HepG2 (cell line): Measurements from ENCODE around the gene USP34. TPM values are rescaled to one million over a fixed set of nuclear protein-coding genes. Genes with fewer than 3 reads are reported as not detected.

Source experiments
- ATAC-seq: fragments of 200-7000 bp; cut with Tn5 transposase; 3 replicates; pipeline ENCODE4 v1.9.1; 2020; ENCODE audit warnings: mild to moderate bottlenecking, moderate library complexity
- BruUV-seq: library from RNA; stranded (reverse); fragments of 400-500 nt; replicated peaks from 2 replicates; lab custom pipeline; 2021; lab: Mats Ljungman, UMichigan
- CTCF ChIA-PET: fragments of 300-600 bp; formaldehyde crosslinking; extraction: SDS; loops from one replicate; lab custom pipeline; 2021; ENCODE audit warnings: low total read pairs, inconsistent platforms, low intra/inter-chr PET ratio; lab: Yijun Ruan, JAX
- POLR2A ChIA-PET: fragments of 350-600 bp; sonication (Branson Sonifier 250); formaldehyde crosslinking; loops from one replicate; lab custom pipeline; 2020; ENCODE audit warnings: antibody characterized with exemption, inconsistent platforms; lab: Yijun Ruan, JAX
- DNase-seq: peaks from one replicate; pipeline ENCODE4 v3.0.0-alpha.2; 2015; ENCODE audit warnings: low spot score
- FAIRE-seq: peaks from 3 replicates; lab custom pipeline; 2011; peaks lifted over from hg19 to GRCh38; lab: Jason Lieb, UNC
- H2AFZ ChIP-seq: one replicate; pipeline ENCODE4 v1.6.1; 2011; ENCODE audit warnings: low read length, inconsistent platforms
- H3K27ac ChIP-seq: fragments of 300-600 bp; 3 replicates; pipeline ENCODE4 v1.8.0; 2011; ENCODE audit warnings: mixed run types, mild to moderate bottlenecking, mixed read lengths, low read length, inconsistent platforms; ENCODE audit not compliant: insufficient read depth; ENCODE audit errors: extremely low read length
- H3K27me3 ChIP-seq, 2 experiments: fragments of 200-600 bp in 1 of 2; 2 replicates in 1 of 2; 3 replicates in 1 of 2; pipeline versions ENCODE4 v1.6.0 to v1.8.0; 2011; ENCODE audit warnings: low read length in 2 of 2, mild to moderate bottlenecking in 2 of 2, moderate library complexity in 2 of 2, inconsistent platforms in 1 of 2; ENCODE audit not compliant: insufficient read depth in 2 of 2, control insufficient read depth in 1 of 2
- H3K36me3 ChIP-seq, 2 experiments: fragments of 200-600 bp in 1 of 2; replicated peaks in 1 of 2; 2 replicates in 1 of 2; 3 replicates in 1 of 2; pipeline versions ENCODE4 v1.5.1 to v1.8.0; 2011; ENCODE audit warnings: low read length in 2 of 2, inconsistent platforms in 1 of 2; ENCODE audit not compliant: insufficient read depth in 2 of 2, control insufficient read depth in 1 of 2
- H3K4me1 ChIP-seq: 2 replicates; pipeline ENCODE4 v1.5.1; 2012; ENCODE audit warnings: low read length, inconsistent platforms; ENCODE audit not compliant: insufficient read depth
- H3K4me2 ChIP-seq: 2 replicates; pipeline ENCODE4 v1.6.0; 2011; ENCODE audit warnings: low read depth, low read length, inconsistent platforms
- H3K4me3 ChIP-seq, 3 experiments: fragments of 200-600 bp in 1 of 3; sonication (generic), shearing (Covaris generic) in 1 of 3; replicated peaks in 1 of 3; 2 replicates each; pipeline ENCODE4 v1.5.1; 2011 to 2016; ENCODE audit warnings: low read length in 3 of 3, inconsistent platforms in 2 of 3, low read depth in 2 of 3, mild to moderate bottlenecking in 2 of 3, control low read depth in 1 of 3, mixed read lengths in 1 of 3; ENCODE audit not compliant: insufficient read depth in 1 of 3
- H3K79me2 ChIP-seq: one replicate; pipeline ENCODE4 v1.6.1; 2011; ENCODE audit warnings: low read length, inconsistent platforms; ENCODE audit not compliant: insufficient read depth
- H3K9ac ChIP-seq: 2 replicates; pipeline ENCODE4 v1.6.0; 2011; ENCODE audit warnings: mild to moderate bottlenecking, low read depth, low read length, inconsistent platforms; ENCODE audit not compliant: insufficient read depth
- H3K9me3 ChIP-seq: 2 replicates; pipeline ENCODE4 v1.5.1; 2012; ENCODE audit warnings: mild to moderate bottlenecking, low read length
- H4K20me1 ChIP-seq: 2 replicates; pipeline ENCODE4 v1.6.0; 2011; ENCODE audit warnings: inconsistent platforms, mild to moderate bottlenecking, low read length, moderate library complexity; ENCODE audit not compliant: insufficient read depth
- HNRNPK ChIP-seq: fragments of 200-400 bp; formaldehyde crosslinking; IDR thresholded peaks from 2 replicates; pipeline ENCODE4 v1.6.1; 2018; ENCODE audit warnings: low read length, low read depth, moderate library complexity, mild to moderate bottlenecking; ENCODE audit not compliant: poor library complexity, severe bottlenecking
- HNRNPUL1 ChIP-seq: fragments of 200-400 bp; formaldehyde crosslinking; IDR thresholded peaks from 2 replicates; pipeline ENCODE4 v1.6.1; 2017; ENCODE audit warnings: low read depth, mild to moderate bottlenecking, low read length, moderate library complexity
- HOXA9 ChIP-seq: sonication (generic); formaldehyde crosslinking; IDR thresholded peaks from 2 replicates; pipeline ENCODE4 v1.8.1; 2022; ENCODE audit warnings: missing genetic modification reagents, mild to moderate bottlenecking, moderate library complexity, borderline replicate concordance
- MTA3 ChIP-seq: sonication (generic); formaldehyde crosslinking; IDR thresholded peaks from 2 replicates; pipeline ENCODE4 v1.4.0; 2020; ENCODE audit warnings: missing genetic modification reagents
- MXD4 ChIP-seq: IDR thresholded peaks from 2 replicates; pipeline ENCODE4 v1.6.1; 2016; ENCODE audit warnings: mild to moderate bottlenecking, missing biosample characterization, missing genetic modification reagents
- RARA ChIP-seq: IDR thresholded peaks from 2 replicates; pipeline ENCODE4 v1.6.1; 2016; ENCODE audit warnings: missing genetic modification reagents, missing compliant biosample characterization
- SYNCRIP ChIP-seq: fragments of 200-400 bp; formaldehyde crosslinking; IDR thresholded peaks from 2 replicates; pipeline ENCODE4 v1.6.1; 2018; ENCODE audit warnings: mild to moderate bottlenecking, low read depth, low read length; ENCODE audit not compliant: insufficient read depth
- ZNF121 ChIP-seq: sonication (generic); formaldehyde crosslinking; IDR thresholded peaks from 2 replicates; pipeline ENCODE4 v1.5.0; 2020; ENCODE audit warnings: mild to moderate bottlenecking, missing genetic modification reagents
- ZNF280D ChIP-seq: sonication (generic); formaldehyde crosslinking; IDR thresholded peaks from 2 replicates; pipeline ENCODE4 v1.5.1; 2020; ENCODE audit warnings: mild to moderate bottlenecking, missing genetic modification reagents
- ZNF749 ChIP-seq: sonication (generic); formaldehyde crosslinking; IDR thresholded peaks from 2 replicates; pipeline ENCODE4 v1.8.0; 2022; ENCODE audit warnings: mild to moderate bottlenecking, missing genetic modification reagents, moderate library complexity, borderline replicate concordance
- WGBS: methylation state at CpG from one replicate; pipeline ENCODE4 v1.1.6; 2017; ENCODE audit warnings: low lambda C conversion rate; 5-methylcytosine and 5-hydroxymethylcytosine counted together
- in situ Hi-C: cut with HindIII; loops from 2 replicates; pipeline ENCODE4 v1.10.0; 2017; ENCODE audit warnings: low pct_unique_long_range_greater_than_20kb; ENCODE audit not compliant: extremely low pct_ligation_motif_present
- intact Hi-C: fragments of 100-400 bp; cut with micrococcal nuclease; formaldehyde crosslinking; loops from one replicate; pipeline ENCODE4 v1.10.0; 2022; ENCODE audit not compliant: unreplicated experiment
- polyA plus RNA-seq, 8 experiments: library from polyadenylated mRNA; depleted of rRNA in 3 of 8; stranded (reverse) in 7 of 8; unstranded in 1 of 8; fragments of >200 nt; fragmentation: Illumina TruSeq in 4 of 8; extraction: Trizol in 4 of 8; gene quantifications; 2 replicates each; pipeline versions ENCODE4 v1.2.1 to v1.2.3, GENCODE V29; 2011 to 2016; ENCODE audit warnings: low read depth in 4 of 8, missing spikeins in 1 of 8, mixed read lengths in 1 of 8; ENCODE audit not compliant: insufficient read depth in 1 of 8
- total RNA-seq, 5 experiments: library from RNA; depleted of rRNA; stranded (reverse); fragments of >200 nt; fragmentation: Illumina TruSeq; extraction: Trizol; gene quantifications; 2 replicates each; pipeline ENCODE4 v1.2.3, GENCODE V29; 2016; ENCODE audit warnings: low read depth in 1 of 5

Gene USP34
- total and polyA plus RNA-seq, 2 of the 13 experiments (the other 11 are each of a cell fraction or from before 2014, with no cell fraction given) = 99.2 to 100 TPM

DNA sequence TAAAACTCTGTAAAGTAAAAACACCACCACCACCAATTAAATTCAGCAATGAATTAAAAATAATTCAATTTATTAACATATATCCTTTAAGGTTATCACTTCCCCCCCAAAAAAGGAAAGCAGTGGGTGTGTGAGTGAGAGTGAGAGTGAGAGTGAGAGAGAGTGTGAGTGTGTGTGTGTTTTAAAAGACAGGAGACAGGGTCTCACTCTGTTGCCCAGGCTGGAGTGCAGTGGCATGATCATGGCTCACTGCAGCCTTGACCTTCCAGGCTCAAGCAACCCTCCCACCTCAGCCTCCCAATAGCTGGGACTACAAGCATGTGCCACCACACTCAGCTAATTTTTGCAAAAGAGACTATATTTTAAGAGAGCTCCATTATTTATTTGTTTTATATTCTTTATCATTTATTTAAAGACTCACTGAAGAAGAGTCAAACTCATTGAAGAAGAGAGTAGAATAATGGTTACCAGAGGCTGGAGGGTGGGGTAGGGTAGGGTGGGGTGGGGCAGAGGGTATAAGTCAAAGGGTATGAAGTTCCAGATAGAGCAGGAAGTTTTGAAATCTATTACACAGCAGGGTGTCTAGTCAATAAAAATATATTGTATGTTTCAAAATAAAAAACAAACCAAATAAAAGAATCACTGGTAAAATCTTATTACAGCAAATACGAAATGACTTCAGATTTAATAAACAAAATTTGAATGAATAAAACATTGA is 187.3 kb downstream of the USP34 start:
- FAIRE-seq (no peak), ATAC-seq (no peak), DNase-seq (no peak)
- in situ Hi-C loops (no loop called here), intact Hi-C loops (no loop called here)
- peaks cover 13 to 53% of the 10 kb centered on the region in 2 experiments for H3K36me3 ChIP-seq
- H3K27me3 ChIP-seq = no peaks in the 10 kb centered on the region
- no peak for TF ChIP-seq SYNCRIP
- TF ChIP-seq ZNF121 (CRISPR knock-in tag) = peak; percentile 54; the same call in 1 of the 2 replicates
- peak; percentile 33 for TF ChIP-seq HNRNPK
- H3K27ac ChIP-seq = no peak overlapping the region
- H4K20me1 ChIP-seq = no peaks in the 10 kb centered on the region
- no peaks in the 10 kb centered on the region for H3K9me3 ChIP-seq
- H3K9ac ChIP-seq = no peak overlapping the region
- H3K79me2 ChIP-seq = no peaks in the 10 kb centered on the region
- 97% methylated on average over 1 of the region's 1 CpG for WGBS
- H3K4me1 ChIP-seq = no peaks in the 10 kb centered on the region
- no TSS peak for BruUV-seq
- no peak overlapping the region for H3K4me2 ChIP-seq
- CTCF ChIA-PET = no interaction called here
- no peak overlapping the region for H3K4me3 ChIP-seq
- POLR2A ChIA-PET = no interaction called here
- H2AFZ ChIP-seq = no peak overlapping the region

- H3K36me3 ChIP-seq = peaks cover 13 to 51% of the 10 kb centered on the region in 2 experiments
- no TSS peak for BruUV-seq
- ChIA-PET CTCF (no interaction called here), POLR2A (no interaction called here)
- no peak for ATAC-seq
- no peak overlapping the region for H3K9ac ChIP-seq
- no peaks in the 10 kb centered on the region for H3K9me3 ChIP-seq
- H2AFZ ChIP-seq = no peak overlapping the region
- WGBS = 98% methylated on average over 6 of the region's 6 CpGs
- H3K4me2 ChIP-seq = no peak overlapping the region
- no peak for DNase-seq
- no peak overlapping the region for H3K27ac ChIP-seq
- H3K27me3 ChIP-seq = no peaks in the 10 kb centered on the region
- no peak overlapping the region for H3K4me3 ChIP-seq
- H3K4me1 ChIP-seq = no peaks in the 10 kb centered on the region
- in situ Hi-C loops = no loop called here
- no peaks in the 10 kb centered on the region for H4K20me1 ChIP-seq
- intact Hi-C loops = no loop called here
- H3K79me2 ChIP-seq = no peaks in the 10 kb centered on the region
- FAIRE-seq = no peak
- TF ChIP-seq HNRNPUL1 (no peak), ZNF280D (CRISPR knock-in tag) (no peak), ZNF749 (CRISPR knock-in tag) (no peak), MTA3 (CRISPR knock-in tag) (no peak), RARA (CRISPR knock-in tag) (no peak), MXD4 (CRISPR knock-in tag) (no peak), HOXA9 (CRISPR knock-in tag) (no peak)
Observed at GRCh38 chr2:61282104-61282590, 188.7 kb downstream of the USP34 start.
